ENCODE measurements around the gene TRAF3.
"Not testable (repeated sequence)": the region's sequence is repeated elsewhere in the genome, so short reads cannot be mapped to it uniquely, and the experiment has no call there.

Gene TRAF3

DNA sequence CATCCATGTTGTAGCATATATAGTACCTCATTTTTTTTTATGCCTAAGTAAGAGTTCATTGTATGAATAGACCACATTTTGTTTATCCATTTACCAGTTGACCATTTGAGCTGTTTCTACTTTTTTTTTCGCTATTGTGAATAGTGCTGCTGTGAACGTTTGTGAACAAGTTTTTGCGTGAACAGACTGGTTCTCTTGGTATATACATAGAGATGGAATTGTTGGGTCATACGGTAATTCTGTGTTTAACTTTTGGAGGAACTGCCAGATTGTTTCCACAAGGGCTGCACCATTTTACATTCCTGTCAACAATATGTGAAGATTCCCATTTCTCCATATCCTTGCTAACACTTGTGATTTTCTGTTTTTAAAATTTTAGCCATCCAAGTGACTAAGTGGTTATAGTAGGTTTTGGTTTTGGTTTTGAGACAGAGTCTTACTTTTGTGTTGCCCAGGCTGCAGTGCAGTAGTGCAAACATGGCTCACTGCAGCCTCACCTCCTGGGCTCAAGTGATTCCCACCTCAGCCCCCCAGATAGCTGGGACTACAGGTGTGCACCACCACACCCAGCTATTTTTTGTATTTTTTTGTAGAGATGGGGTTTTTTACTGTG, 76.9 kb downstream of the TRAF3 start:
- peak; percentile 78 for DNase-seq (ENCODE audit: low read depth)
- TF ChIP-seq, protein P1, sequence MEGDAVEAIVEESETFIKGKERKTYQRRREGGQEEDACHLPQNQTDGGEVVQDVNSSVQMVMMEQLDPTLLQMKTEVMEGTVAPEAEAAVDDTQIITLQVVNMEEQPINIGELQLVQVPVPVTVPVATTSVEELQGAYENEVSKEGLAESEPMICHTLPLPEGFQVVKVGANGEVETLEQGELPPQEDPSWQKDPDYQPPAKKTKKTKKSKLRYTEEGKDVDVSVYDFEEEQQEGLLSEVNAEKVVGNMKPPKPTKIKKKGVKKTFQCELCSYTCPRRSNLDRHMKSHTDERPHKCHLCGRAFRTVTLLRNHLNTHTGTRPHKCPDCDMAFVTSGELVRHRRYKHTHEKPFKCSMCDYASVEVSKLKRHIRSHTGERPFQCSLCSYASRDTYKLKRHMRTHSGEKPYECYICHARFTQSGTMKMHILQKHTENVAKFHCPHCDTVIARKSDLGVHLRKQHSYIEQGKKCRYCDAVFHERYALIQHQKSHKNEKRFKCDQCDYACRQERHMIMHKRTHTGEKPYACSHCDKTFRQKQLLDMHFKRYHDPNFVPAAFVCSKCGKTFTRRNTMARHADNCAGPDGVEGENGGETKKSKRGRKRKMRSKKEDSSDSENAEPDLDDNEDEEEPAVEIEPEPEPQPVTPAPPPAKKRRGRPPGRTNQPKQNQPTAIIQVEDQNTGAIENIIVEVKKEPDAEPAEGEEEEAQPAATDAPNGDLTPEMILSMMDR (IDR thresholded peaks at IDR 0.05; ENCODE audit: insufficient read depth, low read depth, low read length, missing control alignments) = no peak
- no peak overlapping the region for H3K4me3 ChIP-seq (ENCODE audit: low read length)

DNA sequence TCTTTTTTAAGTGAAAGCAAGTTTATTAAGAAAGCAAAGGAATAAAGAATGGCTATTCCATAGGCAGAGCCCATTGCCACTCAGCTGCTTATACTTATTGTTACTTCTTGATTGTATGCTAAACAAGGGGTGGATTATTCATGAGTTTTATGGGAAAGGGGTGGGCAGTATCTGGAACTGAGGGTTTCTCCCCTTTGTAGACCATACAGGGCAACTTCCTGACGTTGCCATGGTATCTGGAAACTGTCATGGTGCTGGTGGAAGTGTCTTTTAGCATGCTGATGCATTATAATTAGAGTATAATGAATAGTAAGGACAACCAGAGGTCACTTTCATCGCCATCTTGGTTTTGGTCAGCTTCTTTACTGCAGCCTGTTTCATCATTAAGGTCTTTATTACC, 78.9 kb downstream of the TRAF3 start:
- DNase-seq (ENCODE audit: low read depth) = no peak
- no peak overlapping the region for H3K4me3 ChIP-seq (ENCODE audit: low read length)
- TF ChIP-seq, protein P1 (IDR thresholded peaks at IDR 0.05; ENCODE audit: insufficient read depth, low read depth, low read length, missing control alignments) = no peak

DNA sequence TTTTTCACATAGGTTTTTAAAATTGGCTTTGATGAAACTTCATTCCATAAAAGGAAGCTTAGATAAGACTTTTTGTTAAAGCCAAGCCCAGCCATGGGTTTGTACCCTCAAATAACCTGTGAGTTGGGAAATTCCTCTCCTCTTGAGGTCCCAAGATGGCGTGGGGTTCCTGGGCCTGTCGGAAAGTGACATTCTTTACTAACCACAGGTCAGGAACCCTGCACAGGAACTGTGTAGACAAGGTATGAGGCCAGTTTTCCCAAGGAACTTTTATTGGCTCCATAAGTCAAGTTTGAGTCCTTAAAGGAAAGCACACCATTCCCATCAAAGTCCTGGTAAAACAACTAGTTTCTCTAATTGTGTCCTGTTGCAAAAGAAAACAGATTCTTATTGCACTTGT, 80.2 kb downstream of the TRAF3 start:
- DNase-seq (ENCODE audit: low read depth) = no peak
- TF ChIP-seq, protein P1 (IDR thresholded peaks at IDR 0.05; ENCODE audit: insufficient read depth, low read depth, low read length, missing control alignments) = no peak
- no peak overlapping the region for H3K4me3 ChIP-seq (ENCODE audit: low read length)

DNA sequence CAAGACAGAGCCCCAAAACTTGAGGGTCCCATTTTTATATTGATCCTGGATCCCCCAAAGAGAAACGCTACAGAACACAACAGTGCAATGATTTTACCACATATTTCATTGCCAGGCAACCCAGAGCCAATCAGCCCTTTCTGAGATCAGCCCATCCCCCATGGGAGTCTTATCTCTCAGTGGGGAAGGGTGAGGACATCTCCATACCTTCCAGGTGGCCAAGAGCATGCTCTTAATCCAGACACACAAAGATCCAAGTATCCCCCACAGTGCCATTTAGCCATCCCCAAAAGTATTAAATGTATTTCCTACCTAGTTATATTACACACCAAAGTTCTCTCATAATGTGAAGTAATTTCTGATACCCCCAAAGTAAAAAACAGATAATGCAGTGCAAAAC, 82.7 kb downstream of the TRAF3 start:
- TF ChIP-seq, protein P1 (IDR thresholded peaks at IDR 0.05; ENCODE audit: insufficient read depth, low read depth, low read length, missing control alignments) = no peak
- no peak for DNase-seq (ENCODE audit: low read depth)
- H3K4me3 ChIP-seq (ENCODE audit: low read length) = no peak overlapping the region

DNA sequence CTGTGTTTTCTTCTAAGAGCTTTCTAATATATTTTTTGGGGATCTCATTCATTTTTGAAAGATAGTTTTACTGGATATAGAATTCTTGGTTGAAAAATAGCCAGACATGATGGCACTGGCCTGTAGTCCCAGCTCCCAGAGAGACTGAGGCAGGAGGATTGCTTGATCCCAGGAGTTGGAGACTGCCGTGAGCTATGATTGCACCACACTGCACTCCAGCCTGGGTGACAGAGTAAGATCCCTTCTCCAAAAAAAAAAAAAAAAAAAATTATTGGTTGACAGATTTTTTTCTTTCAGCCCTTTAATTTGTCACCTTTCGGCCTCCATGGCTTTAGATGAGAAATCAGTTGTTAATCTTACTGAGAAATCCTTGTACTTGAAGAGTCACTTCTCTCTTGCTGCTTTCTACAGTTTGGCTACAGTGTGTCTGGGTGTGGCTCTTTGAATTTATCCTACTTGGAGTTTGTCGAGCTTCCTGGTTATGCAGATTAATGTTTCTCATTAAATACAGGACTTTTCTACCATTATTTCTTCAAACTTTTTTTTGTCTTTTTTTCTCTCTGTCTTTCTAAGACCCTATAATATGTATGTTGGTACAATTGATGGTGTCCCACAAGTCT, 85.0 kb downstream of the TRAF3 start:
- H3K4me3 ChIP-seq (ENCODE audit: low read length) = no peak overlapping the region
- no peak for DNase-seq (ENCODE audit: low read depth)
- TF ChIP-seq, protein P1 (IDR thresholded peaks at IDR 0.05; ENCODE audit: insufficient read depth, low read depth, low read length, missing control alignments) = no peak

DNA sequence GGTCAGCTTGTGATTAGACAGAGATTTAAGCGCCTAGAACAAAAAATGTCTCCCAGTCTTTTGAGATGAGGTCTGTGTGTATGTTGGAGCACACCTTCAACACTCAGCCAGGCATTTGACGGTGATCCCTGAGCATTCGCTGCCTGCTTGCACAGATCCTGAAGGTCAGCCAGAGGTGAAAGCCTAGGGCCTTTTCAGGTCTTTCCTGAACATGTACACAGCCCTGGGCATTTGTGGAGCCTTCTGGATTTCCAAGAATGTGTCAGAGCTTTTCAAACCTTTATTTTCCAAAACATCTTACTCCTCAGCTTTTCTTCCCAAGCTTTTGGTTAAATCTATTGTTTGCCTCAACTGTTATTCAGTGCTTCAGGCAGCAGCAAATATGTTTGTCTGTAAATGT, 86.1 kb downstream of the TRAF3 start:
- DNase-seq (ENCODE audit: low read depth) = peak; percentile 9
- H3K4me3 ChIP-seq (ENCODE audit: low read length) = no peak overlapping the region
- TF ChIP-seq, protein P1 (IDR thresholded peaks at IDR 0.05; ENCODE audit: insufficient read depth, low read depth, low read length, missing control alignments) = no peak

DNA sequence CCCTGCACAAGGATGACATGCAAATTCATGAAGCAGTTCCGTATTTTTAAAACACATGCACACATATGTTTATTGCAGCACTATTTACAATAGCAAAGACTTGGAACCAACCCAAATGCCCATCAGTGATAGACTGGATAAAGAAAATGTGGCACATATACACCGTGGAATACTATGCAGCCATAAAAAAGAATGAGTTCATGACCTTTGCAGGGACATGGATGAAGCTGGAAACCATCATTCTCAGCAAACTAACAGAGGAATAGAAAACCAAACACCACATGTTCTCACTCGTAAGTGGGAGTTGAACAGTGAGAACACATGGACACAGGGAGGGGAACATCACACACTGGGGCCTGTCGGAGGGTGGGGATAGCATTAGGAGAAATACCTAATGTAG, 88.7 kb downstream of the TRAF3 start:
- not testable (repeated sequence) for DNase-seq (ENCODE audit: low read depth); H3K4me3 ChIP-seq (ENCODE audit: low read length)
